ENCODE results near the gene ZBP1.

Gene ZBP1

DNA sequence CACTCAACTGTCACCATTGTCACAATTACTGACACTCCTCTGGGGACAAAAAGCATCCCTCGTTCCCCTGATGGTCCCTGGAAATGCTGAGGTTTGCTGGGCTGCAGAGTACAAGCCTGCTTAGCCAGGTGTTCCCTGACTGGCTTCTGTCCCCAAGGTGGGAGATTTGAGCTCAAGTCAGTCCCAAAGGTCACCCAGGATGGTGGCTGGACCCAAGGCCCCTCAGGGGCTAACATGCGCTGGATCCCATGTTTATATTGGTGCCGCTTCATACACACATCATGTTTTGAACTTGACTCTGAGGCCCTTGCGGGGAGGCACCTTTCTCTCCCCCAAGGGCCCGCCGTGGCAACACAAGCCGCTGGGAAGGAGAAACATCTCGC lies 45.4 kb upstream of the ZBP1 start:
- no peak for DNase-seq (ENCODE audit: low read depth in 2 of 2)
- TF ChIP-seq, protein P1, sequence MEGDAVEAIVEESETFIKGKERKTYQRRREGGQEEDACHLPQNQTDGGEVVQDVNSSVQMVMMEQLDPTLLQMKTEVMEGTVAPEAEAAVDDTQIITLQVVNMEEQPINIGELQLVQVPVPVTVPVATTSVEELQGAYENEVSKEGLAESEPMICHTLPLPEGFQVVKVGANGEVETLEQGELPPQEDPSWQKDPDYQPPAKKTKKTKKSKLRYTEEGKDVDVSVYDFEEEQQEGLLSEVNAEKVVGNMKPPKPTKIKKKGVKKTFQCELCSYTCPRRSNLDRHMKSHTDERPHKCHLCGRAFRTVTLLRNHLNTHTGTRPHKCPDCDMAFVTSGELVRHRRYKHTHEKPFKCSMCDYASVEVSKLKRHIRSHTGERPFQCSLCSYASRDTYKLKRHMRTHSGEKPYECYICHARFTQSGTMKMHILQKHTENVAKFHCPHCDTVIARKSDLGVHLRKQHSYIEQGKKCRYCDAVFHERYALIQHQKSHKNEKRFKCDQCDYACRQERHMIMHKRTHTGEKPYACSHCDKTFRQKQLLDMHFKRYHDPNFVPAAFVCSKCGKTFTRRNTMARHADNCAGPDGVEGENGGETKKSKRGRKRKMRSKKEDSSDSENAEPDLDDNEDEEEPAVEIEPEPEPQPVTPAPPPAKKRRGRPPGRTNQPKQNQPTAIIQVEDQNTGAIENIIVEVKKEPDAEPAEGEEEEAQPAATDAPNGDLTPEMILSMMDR (IDR thresholded peaks at IDR 0.05; ENCODE audit: low read depth, low read length), result no peak
- no peak overlapping the region for H3K4me3 ChIP-seq (replicated peaks in 1 of 2; ENCODE audit: low read depth in 2 of 2, low read length in 2 of 2)

DNA sequence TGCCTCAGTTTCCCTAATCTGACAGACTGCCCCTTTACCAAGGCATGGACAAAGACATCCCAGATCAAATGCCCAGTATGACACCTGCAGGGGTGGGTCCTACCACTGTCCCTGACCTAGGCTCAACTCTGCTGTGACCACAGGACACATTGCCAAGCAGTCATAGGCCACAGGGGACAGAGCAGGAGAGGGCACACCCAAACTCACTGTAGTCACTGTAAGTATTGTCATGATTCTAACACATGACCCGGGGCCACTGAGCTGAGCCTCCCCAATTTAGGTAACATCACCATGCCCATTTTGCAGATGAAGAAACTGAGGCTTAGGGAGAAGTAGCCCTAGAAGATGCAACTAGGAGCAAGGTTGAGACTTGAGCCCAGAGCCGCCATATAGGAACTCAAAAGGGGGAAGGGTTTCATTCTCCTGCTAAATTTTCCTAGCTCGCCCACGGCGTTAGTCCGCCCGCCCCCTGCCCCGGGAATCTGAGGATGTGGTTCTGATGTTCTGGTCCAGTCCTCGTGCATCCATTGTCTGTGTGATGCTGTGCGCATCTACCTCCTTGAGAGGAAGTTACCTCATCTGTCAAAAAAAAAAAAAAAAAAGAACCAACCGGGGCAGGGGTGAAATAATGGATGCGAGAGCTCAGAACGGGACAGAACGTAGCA lies 44.8 kb upstream of the ZBP1 start:
- TF ChIP-seq, protein P1 (IDR thresholded peaks at IDR 0.05; ENCODE audit: low read depth, low read length), result no peak
- DNase-seq (ENCODE audit: low read depth in 2 of 2), result no peak
- H3K4me3 ChIP-seq (replicated peaks in 1 of 2; ENCODE audit: low read depth in 2 of 2, low read length in 2 of 2), result no peak overlapping the region

DNA sequence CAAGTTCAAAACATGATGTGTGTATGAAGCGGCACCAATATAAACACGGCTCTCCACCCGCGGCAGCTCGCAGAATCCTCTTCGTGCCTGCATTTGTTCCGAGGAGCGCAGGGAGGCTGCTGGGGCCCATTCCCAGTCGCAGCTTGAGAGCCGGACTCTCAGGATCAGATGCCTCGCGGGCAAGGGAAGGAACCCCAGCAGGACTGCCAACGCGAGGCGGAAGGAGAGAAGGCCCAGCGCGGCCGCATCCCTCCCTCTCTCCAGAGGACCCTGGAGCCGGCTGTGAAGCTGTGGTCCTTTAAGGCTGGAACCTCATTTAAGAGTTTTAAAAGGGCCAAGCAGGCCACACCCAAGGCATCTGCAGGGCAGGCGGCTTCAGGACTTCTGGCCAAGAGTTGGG lies 44.2 kb upstream of the ZBP1 start:
- H3K4me3 ChIP-seq (replicated peaks in 1 of 2; ENCODE audit: low read depth in 2 of 2, low read length in 2 of 2), result no peak overlapping the region
- DNase-seq (ENCODE audit: low read depth in 2 of 2), result no peak
- TF ChIP-seq, protein P1 (IDR thresholded peaks at IDR 0.05; ENCODE audit: low read depth, low read length), result no peak

DNA sequence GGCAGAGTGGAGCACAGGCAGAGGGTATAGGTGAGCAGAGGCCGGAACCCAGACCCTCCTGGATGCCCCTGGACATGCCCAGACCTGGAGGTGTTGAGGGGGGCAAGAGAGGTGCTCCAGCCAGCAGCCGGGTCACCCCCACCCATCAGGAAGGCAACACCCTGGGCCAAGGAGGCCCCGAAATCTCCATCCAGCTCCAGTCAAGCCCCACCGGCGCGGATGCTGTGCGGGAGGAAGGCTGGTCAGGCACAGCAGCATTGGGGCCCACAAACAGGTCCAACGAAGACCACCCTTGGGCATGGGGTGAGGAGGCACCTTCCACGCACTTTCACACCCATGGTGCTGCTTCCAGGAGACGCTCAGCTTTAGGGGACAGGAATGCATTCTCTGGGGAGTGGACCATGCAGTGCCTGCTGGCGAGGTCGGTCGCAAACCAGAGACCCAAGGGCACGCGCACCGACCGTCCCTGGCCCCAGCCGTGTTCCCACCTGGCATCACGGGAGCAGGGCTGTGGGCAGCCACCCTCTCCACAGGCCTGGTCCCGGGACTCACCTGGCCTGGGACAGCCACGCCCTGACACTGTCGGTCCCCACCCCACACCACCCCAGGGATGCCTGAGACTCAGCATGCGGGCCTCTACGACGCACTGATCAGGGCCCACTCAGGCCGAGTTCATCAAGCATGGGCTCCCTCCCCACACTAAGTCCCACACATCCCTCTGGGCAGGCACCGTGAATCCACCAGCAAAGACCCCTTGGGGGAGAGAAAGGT lies 43.6 kb upstream of the ZBP1 start:
- TF ChIP-seq, protein P1 (IDR thresholded peaks at IDR 0.05; ENCODE audit: low read depth, low read length), result no peak
- no peak for DNase-seq (ENCODE audit: low read depth in 2 of 2)
- no peak overlapping the region for H3K4me3 ChIP-seq (replicated peaks in 1 of 2; ENCODE audit: low read depth in 2 of 2, low read length in 2 of 2)

DNA sequence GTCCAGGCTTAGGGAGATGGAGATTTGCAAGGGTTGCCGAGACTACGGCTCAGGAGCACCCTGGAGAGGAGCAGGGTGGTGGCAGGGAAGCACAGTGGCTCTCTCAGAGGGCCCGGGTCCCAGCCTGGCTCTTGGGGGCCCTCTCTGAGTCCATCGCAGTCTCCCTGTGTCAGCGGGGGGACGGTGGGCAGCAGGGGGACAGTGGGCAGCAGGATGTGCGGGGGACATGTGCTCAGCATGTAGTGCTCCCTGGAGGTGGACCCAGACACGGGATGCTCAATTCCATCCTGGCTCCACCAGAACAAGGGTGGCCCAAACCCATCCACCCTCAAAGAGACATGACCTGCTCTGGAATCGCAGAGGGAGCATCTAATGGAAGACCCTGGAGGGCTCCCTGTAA lies 43.0 kb upstream of the ZBP1 start:
- H3K4me3 ChIP-seq (replicated peaks in 1 of 2; ENCODE audit: low read depth in 2 of 2, low read length in 2 of 2), result no peak overlapping the region
- no peak for DNase-seq (ENCODE audit: low read depth in 2 of 2)
- TF ChIP-seq, protein P1 (IDR thresholded peaks at IDR 0.05; ENCODE audit: low read depth, low read length), result no peak

DNA sequence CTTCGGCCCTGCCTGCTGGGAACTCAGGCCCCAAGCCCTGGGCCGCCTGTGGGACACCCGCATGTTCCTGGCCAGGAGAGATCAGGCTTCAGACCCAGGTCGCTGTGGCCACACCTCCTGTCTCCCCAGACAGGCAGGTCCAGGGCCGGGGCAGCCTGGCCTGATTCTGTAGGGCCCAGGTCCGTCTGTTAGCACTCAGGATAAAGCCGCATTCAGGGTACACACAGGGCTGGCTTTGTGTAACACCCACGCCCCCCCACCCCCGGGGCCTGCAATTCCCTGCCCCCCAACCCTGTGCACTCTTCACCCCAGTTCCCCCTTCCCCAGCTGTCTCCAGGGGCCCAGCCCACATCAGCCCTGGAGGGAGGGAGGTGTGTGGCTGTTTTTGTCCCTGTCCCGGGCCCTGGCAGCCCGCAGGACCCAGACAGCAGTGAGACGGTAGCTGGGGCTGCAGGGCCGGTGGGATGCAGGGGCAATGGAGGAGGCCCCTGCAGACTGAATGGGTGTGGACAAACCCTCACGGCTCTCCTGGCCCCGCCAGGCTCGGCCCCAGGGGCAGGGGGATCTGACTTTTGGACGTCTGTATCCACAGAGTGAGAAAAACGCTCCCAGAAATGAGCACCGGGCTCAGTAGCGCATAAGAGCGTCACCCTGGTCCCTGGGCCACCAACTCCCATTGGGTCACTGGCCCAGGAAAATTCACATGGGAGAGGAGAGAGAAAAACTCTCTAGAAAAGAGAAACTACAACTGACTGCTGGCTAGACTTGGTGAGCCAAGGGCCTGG lies 42.4 kb upstream of the ZBP1 start:
- H3K4me3 ChIP-seq (replicated peaks in 1 of 2; ENCODE audit: low read depth in 2 of 2, low read length in 2 of 2), result no peak overlapping the region
- TF ChIP-seq, protein P1 (IDR thresholded peaks at IDR 0.05; ENCODE audit: low read depth, low read length), result no peak
- no peak for DNase-seq (ENCODE audit: low read depth in 2 of 2)
